Amniotic epithelial cell (primary cell): ENCODE data around the gene RASSF9.

Experiments
- DNase-seq: peaks from one replicate; pipeline ENCODE4 v3.0.0-alpha.2; 2010; ENCODE audit warnings: low read depth

RASSF9 gene

DNA sequence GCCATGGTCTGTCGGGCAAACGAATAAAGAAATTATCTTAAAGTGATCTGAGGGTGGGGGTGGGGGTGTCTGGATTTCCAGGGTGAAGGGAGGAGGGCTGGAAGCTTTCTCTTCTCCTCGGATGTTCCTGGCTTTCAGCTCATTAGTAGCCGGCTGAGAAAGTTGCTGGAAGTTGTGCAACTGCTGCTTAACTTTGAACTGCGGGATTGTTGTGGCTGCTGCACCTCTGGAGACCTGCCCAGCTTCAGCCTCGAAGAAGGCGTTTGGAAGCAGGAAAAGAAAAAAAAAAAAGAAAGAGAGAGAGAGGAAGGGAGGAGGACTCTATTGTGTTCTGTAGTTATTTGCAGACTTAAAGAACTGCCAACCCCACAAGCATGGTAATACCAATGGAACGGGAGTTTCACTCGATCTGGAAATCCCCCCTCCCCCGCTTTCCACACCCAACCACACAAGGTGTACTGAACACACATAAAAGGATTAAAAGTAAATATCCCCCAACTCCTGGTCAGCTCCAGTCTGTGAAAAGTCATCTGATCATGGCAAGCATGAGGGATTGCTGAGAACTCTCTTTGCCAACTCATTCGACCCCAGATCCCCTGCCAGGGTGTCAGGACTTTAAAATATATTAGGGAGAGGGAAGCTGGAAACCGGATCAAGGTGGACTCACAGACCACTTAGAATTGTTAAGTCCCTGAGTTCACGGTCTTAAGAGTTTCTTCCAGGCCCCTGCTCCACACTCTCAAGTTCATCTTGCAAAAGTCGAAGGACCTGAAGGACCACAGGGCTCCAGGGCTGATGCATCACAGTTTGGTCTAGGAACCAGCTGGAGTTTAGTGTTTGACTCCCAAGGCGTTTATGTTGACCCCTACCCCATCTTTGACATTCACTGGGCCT is at the start of gene RASSF9:
Gene RASSF9, minus strand, starts transcription at position 213 of the 894 bp plus-strand sequence. Its CDS starts 208 bp downstream, at position 5.
- DNase-seq = peak; percentile 93

GRCh38 chr12:85883763-85884162 is 47.6 kb upstream of the RASSF9 start:
- no peak for DNase-seq

GRCh38 chr12:85877459-85877858 is 41.2 kb upstream of the RASSF9 start:
- DNase-seq = no peak

GRCh38 chr12:85874031-85874461 is 37.8 kb upstream of the RASSF9 start, which contains the start of gene NTS:
NTS (plus strand) TSS chr12:85874295; CDS start chr12:85874404, 109 bp downstream.
- DNase-seq = no peak

DNA sequence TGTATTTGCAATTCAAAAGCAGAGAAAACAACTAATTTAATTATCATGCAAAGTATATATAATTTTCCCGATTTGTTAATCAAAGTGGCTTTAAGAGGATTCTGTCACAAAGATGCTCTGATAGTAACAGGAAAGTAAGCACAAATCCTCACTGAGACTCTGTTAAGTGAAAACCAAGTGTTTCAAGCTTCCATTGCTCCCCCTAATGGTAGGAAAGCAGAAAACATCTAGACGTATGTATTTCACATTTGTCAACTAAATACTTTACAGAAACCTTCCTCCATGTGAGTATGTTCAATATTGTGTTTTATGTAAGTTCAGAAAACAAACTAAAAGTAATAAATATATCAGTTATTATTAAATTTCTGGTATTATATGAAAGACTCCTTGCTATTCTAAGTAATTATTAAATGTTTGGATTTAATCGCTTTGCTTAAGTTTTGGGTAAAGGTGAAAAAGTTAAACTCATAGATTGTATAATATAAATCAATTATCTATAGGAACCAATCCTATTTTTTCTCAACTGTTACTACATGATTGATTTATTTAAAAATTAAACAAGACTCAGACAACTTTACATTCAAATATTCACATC is 36.4 kb upstream of the RASSF9 start:
- DNase-seq = peak; percentile 60

- peak; percentile 64 for DNase-seq
Measured at GRCh38 chr12:85866986-85867776, 31.0 kb upstream of the RASSF9 start.

GRCh38 chr12:85865890-85866289 is 29.7 kb upstream of the RASSF9 start:
- DNase-seq = no peak

DNA sequence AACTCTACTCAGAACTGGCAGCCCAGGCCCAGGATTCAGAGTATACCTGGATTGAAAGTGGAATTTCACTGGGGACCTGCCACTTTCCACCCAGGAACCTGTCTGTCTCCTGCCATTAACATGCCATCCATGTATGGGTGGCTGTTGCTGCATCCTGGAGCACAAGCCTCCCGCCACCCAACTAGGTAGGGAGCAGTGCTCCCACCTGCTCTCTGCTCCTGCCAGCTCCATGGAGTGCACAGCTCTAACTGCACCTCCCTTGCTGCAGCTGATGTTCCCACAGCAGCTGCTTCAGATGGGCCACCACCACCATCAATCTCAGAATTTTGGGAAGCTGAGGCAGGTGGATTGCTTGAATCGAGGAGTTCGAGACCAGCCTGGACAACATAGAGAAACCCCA is 20.8 kb upstream of the RASSF9 start:
- no peak for DNase-seq

- DNase-seq = no peak
Measured at GRCh38 chr12:85855305-85855704, 19.1 kb upstream of the RASSF9 start.

GRCh38 chr12:85849344-85849743 is 13.1 kb upstream of the RASSF9 start:
- no peak for DNase-seq

- no peak for DNase-seq
Measured at GRCh38 chr12:85843606-85844310, 7.5 kb upstream of the RASSF9 start.

DNA sequence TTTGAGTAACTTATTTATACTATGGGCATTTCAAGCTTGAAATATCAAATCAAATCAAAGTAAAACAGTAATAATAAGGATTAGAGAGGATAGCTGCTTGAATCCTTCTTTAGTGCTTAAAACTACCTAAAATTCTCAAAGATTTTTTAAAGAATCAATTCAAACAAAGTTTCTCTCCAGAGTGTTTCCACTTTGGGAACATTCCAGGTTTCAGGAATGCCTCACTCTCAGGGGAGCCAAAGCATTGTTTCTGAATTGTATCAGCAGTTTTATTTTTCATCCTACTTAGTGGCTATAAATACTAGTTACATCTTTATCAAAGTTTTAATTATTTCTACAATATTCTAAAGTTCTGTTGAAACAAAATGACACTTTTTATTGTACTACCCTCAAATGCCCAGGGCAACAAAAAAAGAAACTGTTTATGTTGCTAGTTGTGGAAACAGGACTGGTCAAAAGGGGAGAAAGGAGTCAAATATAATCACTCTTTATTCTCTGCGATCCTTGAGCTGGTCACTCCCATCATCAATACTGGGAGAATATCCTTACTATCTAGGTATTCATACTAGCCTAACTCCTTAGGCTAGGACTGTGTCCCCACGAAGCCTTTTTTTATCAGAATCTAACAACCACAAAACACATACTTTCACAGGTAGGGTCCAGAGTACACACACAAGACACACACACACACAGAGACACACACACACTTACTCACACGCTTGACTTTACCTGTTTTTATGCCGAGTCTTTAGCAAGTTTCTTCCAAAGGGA is 598 bp downstream of the RASSF9 start:
- DNase-seq = no peak

GRCh38 chr12:85834378-85834777 is 1.8 kb downstream of the RASSF9 start:
- DNase-seq = no peak

DNA sequence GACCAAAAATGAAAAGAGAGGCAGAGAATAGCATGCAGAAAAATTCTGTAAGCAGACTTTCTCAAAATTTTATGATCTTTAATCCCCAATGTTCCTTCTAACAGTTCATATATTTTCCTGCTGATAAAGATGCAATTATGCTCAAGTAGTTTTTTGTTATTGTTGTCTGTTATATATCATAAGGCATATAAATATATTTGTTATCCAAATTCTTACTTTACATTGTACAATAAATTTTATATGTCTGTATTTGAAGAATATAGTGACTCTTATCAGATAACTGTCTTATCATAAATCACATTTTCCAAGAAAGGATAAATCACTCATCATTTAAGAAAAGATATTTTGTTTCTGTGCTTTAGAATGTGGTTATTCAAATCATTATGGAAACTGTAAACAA is 2.6 kb downstream of the RASSF9 start:
- no peak for DNase-seq

DNA sequence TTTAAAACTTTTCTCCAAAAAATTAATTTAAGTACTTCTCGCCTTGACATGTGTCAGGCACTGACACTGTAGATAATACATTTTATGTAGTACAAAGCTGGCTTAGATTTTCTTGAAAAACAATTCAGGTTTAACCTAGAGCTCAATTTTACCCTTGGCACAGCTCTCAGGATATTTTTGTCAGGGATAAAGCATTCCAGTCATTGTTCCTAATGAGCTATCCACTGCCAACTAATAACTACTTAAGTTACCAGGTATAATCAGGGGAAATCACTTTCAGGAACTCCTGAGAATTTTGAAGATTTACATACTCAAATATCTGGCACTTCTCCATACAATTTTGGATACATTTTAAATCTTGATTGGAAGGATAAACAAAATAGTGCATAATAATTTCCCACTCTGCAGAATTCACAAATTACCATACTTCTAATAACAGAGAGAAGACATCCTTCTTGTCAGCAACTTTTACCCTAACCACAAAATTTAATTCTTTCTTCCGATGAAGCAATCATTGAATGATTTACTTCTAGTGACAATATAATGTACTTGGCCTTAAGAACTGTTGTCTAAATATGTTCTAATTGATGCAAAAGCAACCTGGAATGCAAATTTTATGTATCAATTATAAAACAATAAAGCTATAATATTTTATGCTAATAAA is 4.8 kb downstream of the RASSF9 start:
- DNase-seq = peak; percentile 24

DNA sequence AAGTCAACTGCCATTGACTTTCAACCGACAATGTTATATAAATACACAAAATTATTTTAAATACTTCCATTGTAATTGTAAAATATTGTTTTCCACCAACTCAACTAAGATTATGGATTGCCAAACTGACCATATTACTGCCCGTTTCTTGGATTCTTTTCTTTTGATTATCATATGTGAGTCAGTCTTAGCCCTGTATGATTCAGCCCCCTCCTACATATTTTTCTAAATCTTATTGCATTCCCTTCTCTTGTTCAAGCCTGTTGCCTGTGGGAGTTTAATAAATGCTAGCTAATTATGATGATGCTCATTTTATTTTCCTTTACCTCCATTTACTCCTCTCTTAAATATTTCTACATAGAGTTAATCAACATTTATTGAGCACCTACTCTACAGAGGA is 6.8 kb downstream of the RASSF9 start:
- peak; percentile 77 for DNase-seq

DNA sequence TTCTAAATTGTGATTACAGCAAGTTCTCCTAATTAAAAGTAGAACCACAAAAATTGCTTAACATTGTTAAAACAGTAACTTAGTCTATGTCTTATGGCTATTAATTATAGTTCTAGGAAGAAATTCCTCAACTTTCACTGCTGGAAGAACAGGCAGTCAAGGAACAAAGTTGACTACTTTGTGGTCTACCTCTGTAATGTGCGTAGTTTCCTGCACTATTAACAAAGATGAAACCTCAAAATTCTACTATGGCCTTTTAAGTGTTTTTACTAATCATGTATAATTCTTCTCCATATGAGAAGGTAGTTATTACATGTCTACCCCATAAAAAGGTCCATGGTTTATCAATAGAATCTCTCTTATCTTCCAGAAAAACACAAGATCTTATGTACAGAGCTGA is 7.6 kb downstream of the RASSF9 start:
- peak; percentile 33 for DNase-seq

DNA sequence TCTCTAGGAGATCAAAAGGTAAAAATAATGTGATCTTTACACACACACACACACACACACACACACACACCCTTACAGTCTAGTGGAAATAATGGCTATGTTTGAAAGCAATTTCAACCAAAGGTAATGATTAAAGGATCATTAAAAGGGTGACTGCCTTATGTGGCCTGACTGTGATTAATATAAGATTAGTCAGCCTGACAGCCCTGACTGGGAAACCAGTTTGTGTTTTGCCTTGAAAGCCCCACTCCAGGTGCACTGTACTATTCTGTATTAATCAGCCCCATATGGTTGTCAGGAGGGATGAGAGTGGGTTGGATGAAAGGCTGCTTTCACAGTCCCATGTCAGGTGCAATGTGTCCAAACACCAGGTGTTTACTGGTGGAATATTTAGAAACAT is 10.5 kb downstream of the RASSF9 start:
- DNase-seq = no peak

GRCh38 chr12:85823436-85824180 is 12.6 kb downstream of the RASSF9 start:
- peak; percentile 48 for DNase-seq

DNA sequence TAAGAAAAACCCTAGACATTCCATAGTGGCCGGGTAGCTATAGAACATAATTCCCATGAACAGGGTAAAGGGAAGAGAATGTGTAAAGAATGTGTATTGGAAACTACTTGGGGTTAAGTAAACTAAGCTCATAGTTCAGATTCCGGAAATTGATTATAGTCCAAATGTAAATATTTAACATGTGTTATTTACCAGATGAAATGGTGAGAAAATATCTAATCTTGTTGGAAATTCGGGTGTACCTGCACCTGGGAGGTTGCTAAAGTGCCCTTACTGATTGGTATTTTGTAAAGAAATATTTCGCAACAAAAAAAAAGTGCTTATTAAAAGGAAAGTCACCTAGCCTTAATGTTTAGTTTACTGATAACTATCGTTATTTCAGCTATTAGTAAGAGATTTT is 14.4 kb downstream of the RASSF9 start:
- no peak for DNase-seq
